ENCODE data around the gene FILIP1L. TPM values are rescaled to one million over a fixed set of nuclear protein-coding genes. Genes with fewer than 3 reads are reported as not detected.

FILIP1L gene
- total and polyA plus RNA-seq, 7 donors = 9.2 to 274 (median 78.5) TPM

DNA sequence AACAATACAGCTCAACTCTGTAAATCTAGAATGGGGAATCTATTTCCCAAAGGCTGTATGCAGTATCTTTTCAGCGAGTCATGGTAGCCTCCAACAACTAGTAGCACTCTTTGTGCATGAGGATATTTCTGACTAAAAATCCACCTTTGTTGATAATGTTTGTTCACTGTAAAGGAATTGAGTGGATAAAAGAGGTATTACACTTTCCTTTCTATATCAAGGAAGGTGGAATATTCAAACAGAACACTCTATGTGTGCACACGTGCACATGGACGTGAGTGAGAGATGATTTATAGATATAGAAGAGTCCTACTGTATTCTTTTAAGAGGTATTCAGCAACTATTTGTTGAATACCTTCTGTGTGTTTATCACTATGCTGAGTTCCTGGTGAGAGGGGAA lies 228.4 kb downstream of the FILIP1L start:
- 88 to 99% (median 98%) methylated on average over 3 of the region's 3 CpGs for WGBS, 3 donors
- no peaks in the 10 kb centered on the region for H3K27me3 ChIP-seq (ENCODE audit: insufficient read depth in 3 of 3, low read length in 2 of 3)
- DNase-seq (no peak), ATAC-seq (peak in 1 of 4 donors; percentile 16)
- H3K4me1 ChIP-seq = peaks cover 2% of the 10 kb centered on the region
- H3K36me3 ChIP-seq (ENCODE audit: insufficient read depth in 1 of 2, low read depth in 1 of 2) = no peaks in the 10 kb centered on the region
- no peak overlapping the region for H3K4me3 ChIP-seq
- TF ChIP-seq, protein P1, sequence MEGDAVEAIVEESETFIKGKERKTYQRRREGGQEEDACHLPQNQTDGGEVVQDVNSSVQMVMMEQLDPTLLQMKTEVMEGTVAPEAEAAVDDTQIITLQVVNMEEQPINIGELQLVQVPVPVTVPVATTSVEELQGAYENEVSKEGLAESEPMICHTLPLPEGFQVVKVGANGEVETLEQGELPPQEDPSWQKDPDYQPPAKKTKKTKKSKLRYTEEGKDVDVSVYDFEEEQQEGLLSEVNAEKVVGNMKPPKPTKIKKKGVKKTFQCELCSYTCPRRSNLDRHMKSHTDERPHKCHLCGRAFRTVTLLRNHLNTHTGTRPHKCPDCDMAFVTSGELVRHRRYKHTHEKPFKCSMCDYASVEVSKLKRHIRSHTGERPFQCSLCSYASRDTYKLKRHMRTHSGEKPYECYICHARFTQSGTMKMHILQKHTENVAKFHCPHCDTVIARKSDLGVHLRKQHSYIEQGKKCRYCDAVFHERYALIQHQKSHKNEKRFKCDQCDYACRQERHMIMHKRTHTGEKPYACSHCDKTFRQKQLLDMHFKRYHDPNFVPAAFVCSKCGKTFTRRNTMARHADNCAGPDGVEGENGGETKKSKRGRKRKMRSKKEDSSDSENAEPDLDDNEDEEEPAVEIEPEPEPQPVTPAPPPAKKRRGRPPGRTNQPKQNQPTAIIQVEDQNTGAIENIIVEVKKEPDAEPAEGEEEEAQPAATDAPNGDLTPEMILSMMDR (IDR thresholded peaks at IDR 0.05) = no peak
- H3K27ac ChIP-seq = no peak overlapping the region
- H3K9me3 ChIP-seq = no peaks in the 10 kb centered on the region
- intact Hi-C loops (cut with DNase I) = no loop called here

DNA sequence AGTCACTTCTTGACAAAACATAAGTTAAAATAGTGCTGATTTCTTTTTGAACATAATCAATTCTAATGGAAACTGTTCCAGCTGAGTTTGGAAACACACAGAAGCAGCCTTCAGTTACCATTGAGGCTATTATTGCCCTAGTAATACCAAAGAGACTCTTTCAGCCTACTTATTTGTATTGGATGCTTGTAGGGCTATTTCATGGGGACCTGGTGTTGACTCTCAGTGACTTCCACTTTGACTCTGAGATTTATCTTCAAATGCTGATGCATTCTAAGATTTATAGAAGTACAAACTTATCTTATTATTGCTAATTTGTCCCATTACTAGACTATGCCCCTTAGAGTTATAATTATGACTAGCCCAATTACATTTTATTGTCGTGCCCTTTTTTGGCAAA lies 229.2 kb downstream of the FILIP1L start:
- intact Hi-C loops (cut with DNase I) = no loop called here
- ATAC-seq (no peak), DNase-seq (no peak)
- WGBS, 3 donors = 92 to 96% (median 95%) methylated on average over 1 of the region's 1 CpG
- H3K4me1 ChIP-seq = peaks cover 5% of the 10 kb centered on the region
- no peak overlapping the region for H3K4me3 ChIP-seq
- no peaks in the 10 kb centered on the region for H3K27me3 ChIP-seq (ENCODE audit: insufficient read depth in 3 of 3, low read length in 2 of 3)
- TF ChIP-seq, protein P1 (IDR thresholded peaks at IDR 0.05) = no peak
- H3K36me3 ChIP-seq (ENCODE audit: insufficient read depth in 1 of 2, low read depth in 1 of 2) = no peaks in the 10 kb centered on the region
- H3K9me3 ChIP-seq = no peaks in the 10 kb centered on the region
- H3K27ac ChIP-seq = no peak overlapping the region

DNA sequence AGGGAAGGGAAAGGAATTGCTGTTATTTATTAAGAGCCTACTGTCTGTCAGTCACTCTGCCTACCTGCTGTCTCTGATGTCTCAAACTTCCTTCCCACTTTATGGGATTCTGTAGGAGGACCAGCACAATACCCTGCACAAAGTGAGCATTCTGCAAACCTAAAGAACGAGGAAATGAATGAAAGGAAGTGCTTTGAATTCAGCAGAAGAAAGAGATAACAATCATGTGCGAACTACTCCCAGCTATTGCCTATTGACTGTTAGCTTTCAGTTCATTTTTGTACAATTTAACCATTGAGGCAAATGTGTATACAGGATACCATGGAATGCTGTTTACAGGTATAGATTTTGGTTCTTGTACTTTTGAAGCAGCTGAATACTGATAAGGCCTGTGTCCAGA lies 229.8 kb downstream of the FILIP1L start:
- intact Hi-C loops (cut with DNase I) = no loop called here
- Histone ChIP-seq H3K4me3 (no peak overlapping the region), H3K36me3 (ENCODE audit: insufficient read depth in 1 of 2, low read depth in 1 of 2) (no peaks in the 10 kb centered on the region), H3K4me1 (peaks cover 7% of the 10 kb centered on the region), H3K27ac (peak overlapping the region; percentile 6), H3K27me3 (ENCODE audit: insufficient read depth in 3 of 3, low read length in 2 of 3) (no peaks in the 10 kb centered on the region), H3K9me3 (no peaks in the 10 kb centered on the region)
- DNase-seq (no peak), ATAC-seq (no peak)
- TF ChIP-seq, protein P1 (IDR thresholded peaks at IDR 0.05) = no peak
- WGBS, 3 donors = 66 to 83% (median 72%) methylated on average over 2 of the region's 2 CpGs

DNA sequence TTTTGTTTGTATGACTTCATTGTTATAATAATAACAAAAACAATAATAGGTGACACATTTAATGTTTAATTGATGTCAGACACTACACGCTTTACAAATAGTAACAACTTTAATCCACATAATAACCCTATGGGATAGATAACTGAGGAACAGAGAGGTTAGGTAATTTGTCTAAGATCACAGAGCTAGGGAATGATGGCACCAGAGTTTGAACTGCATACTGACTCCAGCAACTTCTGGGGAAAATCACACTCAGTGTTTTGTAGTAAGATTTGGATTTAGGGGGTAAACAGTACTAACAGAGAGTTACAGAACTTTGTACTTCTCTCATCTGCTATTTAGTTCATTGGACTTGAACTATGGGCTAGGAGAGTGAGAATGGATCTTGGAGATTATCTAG lies 230.6 kb downstream of the FILIP1L start:
- ATAC-seq (no peak), DNase-seq (no peak)
- Histone ChIP-seq H3K36me3 (ENCODE audit: insufficient read depth in 1 of 2, low read depth in 1 of 2) (no peaks in the 10 kb centered on the region), H3K4me3 (no peak overlapping the region), H3K27me3 (ENCODE audit: insufficient read depth in 3 of 3, low read length in 2 of 3) (no peaks in the 10 kb centered on the region), H3K9me3 (no peaks in the 10 kb centered on the region), H3K27ac (peak overlapping the region; percentile 6), H3K4me1 (peaks cover 13% of the 10 kb centered on the region)
- TF ChIP-seq, protein P1 (IDR thresholded peaks at IDR 0.05) = no peak
- 93 to 96% (median 95%) methylated on average over 1 of the region's 1 CpG for WGBS, 3 donors
- intact Hi-C loops (cut with DNase I) = no loop called here

DNA sequence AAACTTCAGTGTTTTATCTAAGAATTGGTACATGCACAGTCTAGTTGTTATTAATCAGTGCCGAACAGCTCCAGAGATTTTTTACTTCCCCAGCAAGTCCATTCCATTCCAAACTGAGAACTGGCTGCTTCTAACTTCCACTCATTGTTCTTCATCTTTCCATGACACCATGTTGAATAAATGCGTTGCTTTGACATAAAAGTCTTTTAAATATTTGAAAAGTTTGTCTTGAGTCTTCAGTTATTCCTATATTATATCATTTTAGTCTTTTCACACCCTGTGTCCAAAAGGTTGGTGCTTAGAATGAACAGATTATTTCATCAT lies 231.2 kb downstream of the FILIP1L start:
- H3K27ac ChIP-seq = peak overlapping the region; percentile 36
- intact Hi-C loops (cut with DNase I) = no loop called here
- WGBS, 3 donors = 67 to 70% (median 68%) methylated on average over 2 of the region's 2 CpGs
- H3K4me1 ChIP-seq = peaks cover 19% of the 10 kb centered on the region
- no peaks in the 10 kb centered on the region for H3K27me3 ChIP-seq (ENCODE audit: insufficient read depth in 3 of 3, low read length in 2 of 3)
- ATAC-seq (no peak), DNase-seq (no peak)
- TF ChIP-seq, protein P1 (IDR thresholded peaks at IDR 0.05) = no peak
- no peak overlapping the region for H3K4me3 ChIP-seq
- no peaks in the 10 kb centered on the region for H3K9me3 ChIP-seq
- H3K36me3 ChIP-seq (ENCODE audit: insufficient read depth in 1 of 2, low read depth in 1 of 2) = no peaks in the 10 kb centered on the region
